ENCODE data around the gene TUBG1. TPM values are rescaled to one million over a fixed set of nuclear protein-coding genes. Genes with fewer than 3 reads are reported as not detected.
"Not testable (repeated sequence)": the region's sequence is repeated elsewhere in the genome, so short reads cannot be mapped to it uniquely, and the experiment has no call there.

Gene TUBG1
- total RNA-seq, 4 donors from 2014 or later: 30.6 to 89.0 (median 55.0) TPM

DNA sequence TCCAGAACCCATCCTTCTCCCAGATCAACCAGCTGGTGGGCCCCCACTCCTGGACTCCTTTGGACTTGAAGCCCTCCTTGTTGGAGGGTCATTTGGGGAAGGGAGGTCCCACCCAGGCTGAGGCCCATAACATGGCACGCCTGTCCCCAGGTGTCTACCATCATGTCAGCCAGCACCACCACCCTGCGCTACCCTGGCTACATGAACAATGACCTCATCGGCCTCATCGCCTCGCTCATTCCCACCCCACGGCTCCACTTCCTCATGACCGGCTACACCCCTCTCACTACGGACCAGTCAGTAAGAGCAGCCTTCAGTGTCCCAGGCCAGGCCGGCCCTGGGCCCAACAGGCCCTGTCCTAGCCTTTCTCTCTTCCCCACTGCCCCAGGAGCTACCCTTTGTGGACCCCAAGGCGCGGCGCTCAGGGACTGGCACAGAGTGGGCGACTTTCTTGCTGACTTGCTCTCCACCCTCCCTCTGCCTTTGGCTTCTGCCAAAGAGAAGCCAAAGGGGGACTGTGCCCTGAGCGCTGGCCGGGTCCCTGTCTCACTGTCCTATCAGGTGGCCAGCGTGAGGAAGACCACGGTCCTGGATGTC, 4.3 kb downstream of the TUBG1 start:
- DNase-seq (ENCODE audit: extremely low spot score): no peak
- Histone ChIP-seq H3K27ac (replicated peaks in 1 of 4) (no peak overlapping the region), H3K4me1 (peaks cover 17 to 27% (median 23%) of the 10 kb centered on the region in 4 donors), H3K36me3 (peaks cover 38 to 48% (median 45%) of the 10 kb centered on the region in 4 donors), H3K27me3 (no peaks in the 10 kb centered on the region), H3K4me3 (no peak overlapping the region), H3K9me3 (no peaks in the 10 kb centered on the region)
- WGBS: 96% methylated on average over 15 of the region's 17 CpGs
- TF ChIP-seq POLR2AphosphoS5 (IDR thresholded peaks at IDR 0.05) (no peak), EP300 (IDR thresholded peaks at IDR 0.05) (no peak), POLR2A (IDR thresholded peaks at IDR 0.05; ENCODE audit: low read depth) (no peak)
- TF ChIP-seq, protein P1, sequence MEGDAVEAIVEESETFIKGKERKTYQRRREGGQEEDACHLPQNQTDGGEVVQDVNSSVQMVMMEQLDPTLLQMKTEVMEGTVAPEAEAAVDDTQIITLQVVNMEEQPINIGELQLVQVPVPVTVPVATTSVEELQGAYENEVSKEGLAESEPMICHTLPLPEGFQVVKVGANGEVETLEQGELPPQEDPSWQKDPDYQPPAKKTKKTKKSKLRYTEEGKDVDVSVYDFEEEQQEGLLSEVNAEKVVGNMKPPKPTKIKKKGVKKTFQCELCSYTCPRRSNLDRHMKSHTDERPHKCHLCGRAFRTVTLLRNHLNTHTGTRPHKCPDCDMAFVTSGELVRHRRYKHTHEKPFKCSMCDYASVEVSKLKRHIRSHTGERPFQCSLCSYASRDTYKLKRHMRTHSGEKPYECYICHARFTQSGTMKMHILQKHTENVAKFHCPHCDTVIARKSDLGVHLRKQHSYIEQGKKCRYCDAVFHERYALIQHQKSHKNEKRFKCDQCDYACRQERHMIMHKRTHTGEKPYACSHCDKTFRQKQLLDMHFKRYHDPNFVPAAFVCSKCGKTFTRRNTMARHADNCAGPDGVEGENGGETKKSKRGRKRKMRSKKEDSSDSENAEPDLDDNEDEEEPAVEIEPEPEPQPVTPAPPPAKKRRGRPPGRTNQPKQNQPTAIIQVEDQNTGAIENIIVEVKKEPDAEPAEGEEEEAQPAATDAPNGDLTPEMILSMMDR (IDR thresholded peaks at IDR 0.05): no peak
- intact Hi-C loops (cut with DNase I): loop anchor here (5.0 kb wide), 1 partner anchor 44 kb away; the partner anchor contains the start of gene TUBG2

DNA sequence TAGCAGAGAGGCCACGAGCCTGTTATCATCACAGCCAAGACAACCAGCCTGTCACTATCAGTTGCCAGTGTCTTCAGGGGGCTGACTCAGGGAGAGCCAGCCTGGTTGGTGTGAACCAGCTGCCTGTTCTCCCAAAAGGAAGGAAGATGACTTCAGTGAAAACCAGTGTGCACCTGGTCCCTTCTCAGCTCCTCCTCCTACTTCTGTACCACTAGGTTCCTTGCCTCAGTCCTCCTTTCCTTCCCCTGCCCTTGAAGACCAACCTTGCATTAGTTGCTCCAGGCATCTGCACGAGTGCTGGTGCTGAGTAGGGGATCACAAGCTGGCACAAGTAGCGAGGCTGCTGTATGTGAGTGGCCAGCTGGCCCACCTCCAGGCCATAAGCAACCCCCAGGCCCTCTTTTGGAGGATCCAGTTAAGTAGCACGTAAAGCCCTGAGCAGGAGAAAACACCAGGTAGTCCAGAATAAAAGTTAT, 8.5 kb downstream of the TUBG1 start:
- TF ChIP-seq, protein P1 (IDR thresholded peaks at IDR 0.05): no peak
- intact Hi-C loops (cut with DNase I): no loop called here
- Histone ChIP-seq H3K27me3 (no peaks in the 10 kb centered on the region), H3K36me3 (peaks cover 25 to 34% (median 32%) of the 10 kb centered on the region in 4 donors), H3K4me3 (no peak overlapping the region), H3K27ac (replicated peaks in 1 of 4) (peak overlapping the region in 3 of 4 donors; percentile 17 to 55 (median 54)), H3K4me1 (peaks cover 12 to 18% (median 14%) of the 10 kb centered on the region in 4 donors), H3K9me3 (no peaks in the 10 kb centered on the region)
- no peak for DNase-seq (ENCODE audit: extremely low spot score)
- WGBS: 47% methylated on average over 3 of the region's 4 CpGs

DNA sequence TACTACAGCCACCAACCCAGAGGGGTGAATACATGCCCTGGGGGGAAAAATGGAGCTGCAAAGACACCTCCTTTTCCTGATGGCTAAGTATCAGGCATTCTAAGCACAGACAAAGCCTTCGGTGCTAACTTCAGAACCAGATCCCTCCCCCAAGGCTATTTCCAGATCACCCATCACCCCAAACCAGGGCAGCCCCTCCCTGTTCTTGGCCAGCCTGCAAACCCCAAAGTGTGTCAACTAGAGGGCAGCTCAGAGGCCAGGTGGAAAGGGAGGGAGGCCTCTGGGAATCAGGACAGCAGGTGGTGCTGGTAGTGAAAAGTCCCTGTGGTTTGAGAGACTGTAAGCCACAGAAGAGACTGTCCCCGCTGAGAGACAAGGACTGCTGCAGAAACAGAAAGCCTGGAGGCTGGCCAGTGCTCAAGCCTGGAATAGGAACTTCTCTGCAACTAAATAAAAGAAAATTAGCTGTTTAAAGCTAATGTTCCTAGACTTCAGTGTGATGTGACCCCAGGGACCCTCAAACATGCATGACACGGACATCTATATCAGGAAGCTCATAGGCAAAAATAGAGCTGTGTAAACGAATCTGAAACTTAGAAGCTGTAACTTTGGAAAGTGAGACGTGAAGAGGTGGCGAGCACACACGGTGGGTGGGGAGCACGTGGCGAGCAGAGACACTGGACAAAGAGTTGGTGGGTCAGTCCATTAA, 9.1 kb downstream of the TUBG1 start:
- 43% methylated on average over 8 of the region's 9 CpGs for WGBS
- H3K27me3 ChIP-seq: no peaks in the 10 kb centered on the region
- H3K9me3 ChIP-seq: no peaks in the 10 kb centered on the region
- H3K4me3 ChIP-seq: peak overlapping the region in 1 of 4 donors; percentile 12
- intact Hi-C loops (cut with DNase I): no loop called here
- peaks cover 20 to 28% (median 26%) of the 10 kb centered on the region in 4 donors for H3K36me3 ChIP-seq
- TF ChIP-seq POLR2AphosphoS5 (IDR thresholded peaks at IDR 0.05) (peak in 1 of 2 donors; percentile 47), POLR2A (IDR thresholded peaks at IDR 0.05; ENCODE audit: low read depth) (no peak)
- TF ChIP-seq, protein P1 (IDR thresholded peaks at IDR 0.05): peak; percentile 9 to 25 (median 10)
- peak overlapping the region in 3 of 4 donors; percentile 17 to 55 (median 54) for H3K27ac ChIP-seq (replicated peaks in 1 of 4)
- DNase-seq (ENCODE audit: extremely low spot score): no peak
- H3K4me1 ChIP-seq: peaks cover 12 to 18% (median 14%) of the 10 kb centered on the region in 4 donors

DNA sequence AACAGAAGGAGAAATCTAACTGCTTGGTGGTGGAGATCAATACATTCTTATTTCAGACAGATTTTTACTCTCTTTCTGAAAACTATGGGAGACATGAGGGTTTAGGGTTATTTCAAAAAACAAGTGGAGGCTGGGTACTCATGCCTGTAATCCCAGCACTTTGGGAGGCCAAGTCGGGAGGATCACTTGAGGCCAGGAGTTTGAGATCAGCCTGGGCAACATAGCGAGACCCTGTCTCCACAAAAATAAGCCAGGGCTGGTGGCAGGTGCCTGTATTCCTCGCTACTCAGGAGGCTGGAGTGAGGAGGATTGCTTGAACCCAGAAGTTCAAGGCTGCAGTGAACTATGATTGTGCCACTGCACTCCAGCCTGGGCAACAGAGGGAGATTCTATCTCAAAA, 12.5 kb downstream of the TUBG1 start:
- intact Hi-C loops (cut with DNase I); H3K4me3 ChIP-seq; H3K27ac ChIP-seq (replicated peaks in 1 of 4); DNase-seq (ENCODE audit: extremely low spot score); H3K27me3 ChIP-seq; H3K9me3 ChIP-seq; H3K36me3 ChIP-seq: not testable (repeated sequence)
- WGBS: 90% methylated on average over 3 of the region's 3 CpGs
- peaks cover 12 to 18% (median 14%) of the 10 kb centered on the region in 4 donors for H3K4me1 ChIP-seq

DNA sequence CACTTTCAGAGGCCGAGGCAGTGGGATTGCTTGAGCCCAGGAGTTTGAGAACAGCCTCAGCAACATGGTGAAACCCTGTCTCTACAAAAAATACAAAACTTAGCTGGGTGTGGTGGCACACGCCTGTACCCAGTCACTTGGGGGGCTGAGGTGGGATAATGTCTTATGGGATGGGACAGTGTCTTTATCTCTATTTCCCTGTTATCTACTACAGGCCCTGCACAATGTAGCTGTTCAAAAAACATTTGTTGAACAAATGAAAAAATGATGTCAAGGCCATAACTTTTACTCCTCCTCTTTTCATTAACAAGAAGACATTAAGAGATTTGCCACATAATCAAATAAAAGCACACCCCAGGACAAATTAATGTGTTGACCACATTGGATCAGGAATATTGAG, 13.8 kb downstream of the TUBG1 start:
- TF ChIP-seq POLR2A (IDR thresholded peaks at IDR 0.05; ENCODE audit: low read depth) (no peak), EP300 (IDR thresholded peaks at IDR 0.05) (no peak), POLR2AphosphoS5 (IDR thresholded peaks at IDR 0.05) (no peak)
- TF ChIP-seq, protein P1 (IDR thresholded peaks at IDR 0.05): no peak
- 96% methylated on average over 2 of the region's 2 CpGs for WGBS
- DNase-seq (ENCODE audit: extremely low spot score): no peak
- H3K4me3 ChIP-seq: no peak overlapping the region
- H3K27me3 ChIP-seq: no peaks in the 10 kb centered on the region
- no peaks in the 10 kb centered on the region for H3K36me3 ChIP-seq
- H3K9me3 ChIP-seq: no peaks in the 10 kb centered on the region
- no peak overlapping the region for H3K27ac ChIP-seq (replicated peaks in 1 of 4)
- peaks cover 3 to 10% (median 7%) of the 10 kb centered on the region in 4 donors for H3K4me1 ChIP-seq
- intact Hi-C loops (cut with DNase I): no loop called here
